Loucy (cell line): ENCODE data around the gene NACAD.

ENCODE experiments used
- EZH2phosphoT487 ChIP-seq: fragments of 200-600 bp; IDR thresholded peaks from 2 replicates; pipeline ENCODE4 v1.6.1; 2018; ENCODE audit warnings: antibody characterized with exemption, mild to moderate bottlenecking, moderate library complexity, borderline replicate concordance
- TF ChIP-seq, protein P1 (sequence below): fragments of 200-600 bp; sonication (generic); conservative IDR thresholded peaks from 2 replicates; pipeline ENCODE4 v1.5.1; 2014; ENCODE audit warnings: mild to moderate bottlenecking, antibody characterized with exemption, low read length

DNA sequence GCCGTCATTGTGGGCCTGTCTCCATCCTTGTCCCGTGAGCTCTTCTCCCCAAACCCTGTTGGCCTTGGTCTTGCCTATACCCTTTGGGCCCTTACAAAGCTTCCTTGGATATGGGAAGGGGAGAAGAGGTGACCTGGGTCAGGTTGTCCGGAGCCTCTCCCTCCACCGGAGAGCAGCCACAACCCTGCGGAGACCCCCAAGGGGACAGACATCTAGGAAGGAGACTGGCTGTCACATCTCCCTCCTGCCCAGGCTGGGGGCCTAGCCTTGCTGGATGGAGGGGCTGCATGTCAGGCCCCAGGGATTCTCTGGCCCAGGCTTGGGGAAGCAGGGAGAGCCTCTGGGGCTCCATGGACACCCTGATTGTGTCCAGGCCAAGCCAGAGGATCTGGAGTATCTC, 11.8 kb downstream of the NACAD start:
- TF ChIP-seq, protein P1, sequence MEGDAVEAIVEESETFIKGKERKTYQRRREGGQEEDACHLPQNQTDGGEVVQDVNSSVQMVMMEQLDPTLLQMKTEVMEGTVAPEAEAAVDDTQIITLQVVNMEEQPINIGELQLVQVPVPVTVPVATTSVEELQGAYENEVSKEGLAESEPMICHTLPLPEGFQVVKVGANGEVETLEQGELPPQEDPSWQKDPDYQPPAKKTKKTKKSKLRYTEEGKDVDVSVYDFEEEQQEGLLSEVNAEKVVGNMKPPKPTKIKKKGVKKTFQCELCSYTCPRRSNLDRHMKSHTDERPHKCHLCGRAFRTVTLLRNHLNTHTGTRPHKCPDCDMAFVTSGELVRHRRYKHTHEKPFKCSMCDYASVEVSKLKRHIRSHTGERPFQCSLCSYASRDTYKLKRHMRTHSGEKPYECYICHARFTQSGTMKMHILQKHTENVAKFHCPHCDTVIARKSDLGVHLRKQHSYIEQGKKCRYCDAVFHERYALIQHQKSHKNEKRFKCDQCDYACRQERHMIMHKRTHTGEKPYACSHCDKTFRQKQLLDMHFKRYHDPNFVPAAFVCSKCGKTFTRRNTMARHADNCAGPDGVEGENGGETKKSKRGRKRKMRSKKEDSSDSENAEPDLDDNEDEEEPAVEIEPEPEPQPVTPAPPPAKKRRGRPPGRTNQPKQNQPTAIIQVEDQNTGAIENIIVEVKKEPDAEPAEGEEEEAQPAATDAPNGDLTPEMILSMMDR = no peak
- TF ChIP-seq EZH2phosphoT487 = no peak
